Heart right ventricle (tissue), 16 donors: ENCODE measurements around the gene SRGN. TPM values are rescaled to one million over a fixed set of nuclear protein-coding genes. Genes with fewer than 3 reads are reported as not detected.
A peak's percentile ranks its signal among the peaks of the same experiment; 100 is the strongest.

Experiments used
- ATAC-seq, 8 donors: fragments of 200-7000 bp; cut with Tn5 transposase; one replicate each; pipeline ENCODE4 v1.9.1; 2020; ENCODE audit warnings: mild to moderate bottlenecking in 8 of 8, moderate library complexity in 8 of 8, moderate number of reproducible peaks in 1 of 8
- DNase-seq, 2 donors: peaks; one replicate each; pipeline ENCODE4 v3.0.0-alpha.2; 2020
- H3K27ac ChIP-seq, 10 donors: fragments of 200-600 bp; sonication (generic) in 2 of 10; one replicate each; pipeline versions ENCODE4 v1.5.0 to v1.8.0; 2020 to 2022; ENCODE audit warnings: mild to moderate bottlenecking in 3 of 10
- H3K27me3 ChIP-seq, 7 donors: fragments of 200-600 bp; one replicate each; pipeline ENCODE4 v1.8.0; 2021 to 2022; ENCODE audit warnings: mild to moderate bottlenecking in 2 of 7
- H3K36me3 ChIP-seq, 9 donors: fragments of 200-600 bp; sonication (generic) in 1 of 9; one replicate each; pipeline versions ENCODE4 v1.5.0 to v1.8.0; 2020 to 2022; ENCODE audit warnings: mild to moderate bottlenecking in 2 of 9
- H3K4me1 ChIP-seq, 9 donors: fragments of 200-600 bp; sonication (generic) in 1 of 9; one replicate each; pipeline versions ENCODE4 v1.5.0 to v1.8.0; 2020 to 2022; ENCODE audit warnings: mild to moderate bottlenecking in 4 of 9
- H3K4me3 ChIP-seq, 10 donors: fragments of 200-600 bp; sonication (generic) in 2 of 10; one replicate each; pipeline versions ENCODE4 v1.5.0 to v1.8.0; 2020 to 2022; ENCODE audit warnings: mild to moderate bottlenecking in 7 of 10, moderate library complexity in 2 of 10
- H3K9me3 ChIP-seq, 11 donors: fragments of 200-600 bp in 10 of 11; sonication (generic) in 2 of 11; one replicate each; pipeline versions ENCODE4 v1.5.0 to v1.8.0; 2013 to 2022; ENCODE audit warnings: mild to moderate bottlenecking in 2 of 11, control low read depth in 1 of 11, moderate library complexity in 1 of 11
- WGBS, 2 donors: extraction: QIAGEN DNeasy Blood & Tissue Kit; methylation state at CpG; one replicate each; pipeline ENCODE4 v1.1.7; 2013; ENCODE audit warnings: inconsistent platforms in 1 of 2; 5-methylcytosine and 5-hydroxymethylcytosine counted together
- intact Hi-C, 10 donors: fragments of 100-400 bp; cut with DNase I; formaldehyde crosslinking; loops; one replicate each; pipeline versions ENCODE4 v1.11.1 to v1.14.2; 2022
- polyA plus RNA-seq, 2 donors: library from polyadenylated mRNA; stranded (reverse); fragments of 200-250 nt; gene quantifications; one replicate each; pipeline ENCODE4 v1.2.3, GENCODE V29; 2013
- total RNA-seq, 10 donors: library from RNA; stranded (reverse); fragmentation: NEBNext Ultra II Directional in 3 of 10; extraction: Animal tissue kit (Norgen Biotek cat#: 25700) in 3 of 10; gene quantifications; one replicate each; pipeline versions ENCODE4 v1.2.1 to v1.2.4, GENCODE V29; 2021 to 2023
- TF ChIP-seq, protein P1 (sequence below), 9 donors: fragments of 200-600 bp; sonication (generic) in 2 of 9; IDR thresholded peaks; one replicate each; pipeline versions ENCODE4 v1.5.0 to v1.8.0; 2021 to 2022; ENCODE audit warnings: antibody characterized with exemption in 9 of 9, mild to moderate bottlenecking in 5 of 9, moderate library complexity in 1 of 9
- donor health status: Arrhythmogenic right ventricular cardiomyopathy.
- donor health status: ischemic (EF 13 %, LVEDD 7.1; RV severe dilation, severe dysfunction).
- donor health status: healthy with polysubstance abuse.
- donor health status: DM: no; HTN: yes; CAD: no.
- donor health status: DM: no; HTN: no; CAD: no.
- donor health status: ischemic (EF 25% LVEDD 6.9; RV normal size, moderate dysfunction).
- donor health status: ischemic (EF 25% LVEDD 5.7; RV mildly dilated, moderate dysfunction).
- donor health status: healthy.
- donor health status: DM: yes; HTN: yes; CAD: no.
- donor health status: Ischemic cardiomyopathy.
- donor health status: ischemic (EF 35%, LVEDD 5.7; RV mildly dilated, moderate dysfunction).
- donor health status: nonischemic (EF 11% LVEDD 7.7; RV severe dilation, severe dysfunction).
- donor health status: DM: yes; HTN: yes; CAD: no.
- donor health status: PGD.
- donor health status: ischemic (EF 29% LVEDD 5.4; RV normal size, mild dysfunction).
- donor health status: nonischemic (EF 23%, LVEDD 6.1; RV moderate dilation, normal function).

The SRGN gene
- total and polyA plus RNA-seq, 12 donors, result 23.1 to 156 (median 51.8) TPM

- Histone ChIP-seq H3K9me3 (no peaks in the 10 kb centered on the region), H3K36me3 (no peaks in the 10 kb centered on the region), H3K27ac (no peak overlapping the region), H3K4me1 (peaks cover under 1 to 9% (median 7%) of the 10 kb centered on the region in 9 donors), H3K4me3 (no peak overlapping the region), H3K27me3 (no peaks in the 10 kb centered on the region)
- intact Hi-C loops, result loop anchor here in 2 of 10 donors (5.0 to 10.0 kb wide), 2 partner anchors 62 to 115 kb away; partner anchors contain the start of gene SUPV3L1 (in 1 of the 2)
- no peak for DNase-seq
- ATAC-seq, result no peak
- WGBS, 2 donors, result 67 to 74% methylated on average over 1 of the region's 1 CpG
- TF ChIP-seq, protein P1, sequence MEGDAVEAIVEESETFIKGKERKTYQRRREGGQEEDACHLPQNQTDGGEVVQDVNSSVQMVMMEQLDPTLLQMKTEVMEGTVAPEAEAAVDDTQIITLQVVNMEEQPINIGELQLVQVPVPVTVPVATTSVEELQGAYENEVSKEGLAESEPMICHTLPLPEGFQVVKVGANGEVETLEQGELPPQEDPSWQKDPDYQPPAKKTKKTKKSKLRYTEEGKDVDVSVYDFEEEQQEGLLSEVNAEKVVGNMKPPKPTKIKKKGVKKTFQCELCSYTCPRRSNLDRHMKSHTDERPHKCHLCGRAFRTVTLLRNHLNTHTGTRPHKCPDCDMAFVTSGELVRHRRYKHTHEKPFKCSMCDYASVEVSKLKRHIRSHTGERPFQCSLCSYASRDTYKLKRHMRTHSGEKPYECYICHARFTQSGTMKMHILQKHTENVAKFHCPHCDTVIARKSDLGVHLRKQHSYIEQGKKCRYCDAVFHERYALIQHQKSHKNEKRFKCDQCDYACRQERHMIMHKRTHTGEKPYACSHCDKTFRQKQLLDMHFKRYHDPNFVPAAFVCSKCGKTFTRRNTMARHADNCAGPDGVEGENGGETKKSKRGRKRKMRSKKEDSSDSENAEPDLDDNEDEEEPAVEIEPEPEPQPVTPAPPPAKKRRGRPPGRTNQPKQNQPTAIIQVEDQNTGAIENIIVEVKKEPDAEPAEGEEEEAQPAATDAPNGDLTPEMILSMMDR (IDR thresholded peaks at IDR 0.05), result no peak
Observed at GRCh38 chr10:69119896-69120295, 32.0 kb downstream of the SRGN start.

DNA sequence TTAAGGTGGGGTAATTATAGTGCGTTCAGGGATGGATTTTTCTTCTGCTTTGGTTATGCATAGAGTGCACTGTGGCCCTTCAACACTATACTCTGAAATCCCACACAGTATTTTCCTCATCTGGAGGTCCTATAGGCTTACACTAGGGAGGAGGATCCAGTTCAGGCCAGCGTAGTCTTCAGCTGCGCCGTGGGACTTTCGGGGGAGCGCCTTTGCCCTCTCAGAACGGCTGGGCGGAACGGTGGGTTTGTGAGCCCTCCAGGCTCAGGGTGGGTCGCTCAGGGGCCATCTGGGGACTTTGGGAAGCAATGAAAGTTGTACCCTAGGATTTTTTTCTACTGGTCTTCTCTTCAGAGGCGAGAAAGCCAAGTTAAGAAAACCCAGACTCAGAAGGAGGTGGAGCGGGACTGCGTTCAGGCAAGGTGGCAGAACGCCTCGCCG, 35.4 kb downstream of the SRGN start:
- H3K4me3 ChIP-seq, result peak overlapping the region; percentile 42 to 96 (median 90)
- no peaks in the 10 kb centered on the region for H3K9me3 ChIP-seq
- TF ChIP-seq, protein P1 (IDR thresholded peaks at IDR 0.05), result peak in 1 of 9 donors; percentile 16
- DNase-seq, result no peak
- peak; percentile 18 to 77 (median 48) for ATAC-seq
- H3K27ac ChIP-seq, result peak overlapping the region; percentile 80 to 99 (median 94)
- intact Hi-C loops, result loop anchor here in 2 of 10 donors (5.0 to 10.0 kb wide), 2 partner anchors 59 to 119 kb away; partner anchors contain the start of gene SUPV3L1 (in 1 of the 2)
- H3K27me3 ChIP-seq, result no peaks in the 10 kb centered on the region
- WGBS, 2 donors, result 0 to 1% methylated on average over 16 of the region's 16 CpGs
- H3K36me3 ChIP-seq, result no peaks in the 10 kb centered on the region
- H3K4me1 ChIP-seq, result peaks cover 4 to 37% (median 19%) of the 10 kb centered on the region in 9 donors

DNA sequence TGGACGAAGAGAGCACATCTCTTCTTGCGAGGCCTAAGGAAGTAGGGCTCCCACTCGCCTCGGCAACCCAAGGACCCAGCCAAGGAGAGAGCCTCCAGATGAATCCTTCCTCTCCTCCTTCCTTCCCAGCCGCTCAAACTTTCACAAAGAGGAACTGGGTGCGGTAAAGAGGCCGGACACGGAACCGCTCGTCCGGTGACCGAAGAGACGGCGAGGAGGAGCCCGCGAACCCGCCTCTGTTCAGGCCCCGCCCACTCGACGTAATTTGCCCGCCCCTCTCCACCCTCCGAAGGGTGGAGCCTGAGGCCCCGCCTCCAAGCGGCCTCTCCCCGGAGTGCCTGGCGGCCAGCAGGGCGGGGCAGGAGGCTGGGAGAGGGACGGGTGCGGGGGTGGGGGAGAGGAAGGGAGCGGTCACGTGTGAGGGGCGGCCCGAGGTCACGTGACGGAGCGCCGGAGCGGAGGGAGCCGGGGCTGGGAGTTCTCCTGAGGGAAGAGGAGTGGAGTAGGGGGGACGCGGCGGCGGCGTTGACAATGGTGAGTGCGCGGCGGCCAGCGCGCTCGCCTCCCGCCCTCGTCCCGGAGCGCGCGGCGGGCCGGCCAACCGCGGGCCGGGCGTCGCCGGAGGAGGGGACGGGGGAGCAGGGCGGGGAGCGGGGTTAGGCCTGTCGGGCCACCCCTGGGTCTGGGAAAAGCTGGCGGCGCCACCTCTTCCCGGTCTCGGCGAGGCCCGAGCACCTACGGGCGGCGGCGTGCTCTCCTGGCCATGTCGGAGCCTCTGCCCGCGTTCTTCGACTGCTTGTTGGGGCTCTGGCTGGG, 36.1 kb downstream of the SRGN start, which contains the start of gene VPS26A:
Gene VPS26A (plus strand): TSS at position 432 of the 816 bp plus-strand sequence. CDS start 100 bp downstream, at position 532.
- DNase-seq, result peak; percentile 99
- Histone ChIP-seq H3K27me3 (no peaks in the 10 kb centered on the region), H3K4me3 (peak within 1 kb of the TSS; percentile 61 to 96 (median 90)), H3K9me3 (no peaks in the 10 kb centered on the region), H3K36me3 (no peaks in the 10 kb centered on the region), H3K4me1 (peaks cover 4 to 41% (median 23%) of the 10 kb centered on the region in 9 donors), H3K27ac (peak within 1 kb of the TSS; percentile 82 to 99 (median 94))
- TF ChIP-seq, protein P1 (IDR thresholded peaks at IDR 0.05), result peak in 6 of 9 donors; percentile 4 to 65 (median 50)
- intact Hi-C loops, result loop anchor here in 2 of 10 donors (5.0 to 10.0 kb wide), 2 partner anchors 58 to 119 kb away; partner anchors contain the start of gene SUPV3L1 (in 1 of the 2)
- WGBS, 2 donors, result 0% methylated on average over 67 to 80 of the region's 82 CpGs
- ATAC-seq, result peak; percentile 98 to 100 (median 99)

DNA sequence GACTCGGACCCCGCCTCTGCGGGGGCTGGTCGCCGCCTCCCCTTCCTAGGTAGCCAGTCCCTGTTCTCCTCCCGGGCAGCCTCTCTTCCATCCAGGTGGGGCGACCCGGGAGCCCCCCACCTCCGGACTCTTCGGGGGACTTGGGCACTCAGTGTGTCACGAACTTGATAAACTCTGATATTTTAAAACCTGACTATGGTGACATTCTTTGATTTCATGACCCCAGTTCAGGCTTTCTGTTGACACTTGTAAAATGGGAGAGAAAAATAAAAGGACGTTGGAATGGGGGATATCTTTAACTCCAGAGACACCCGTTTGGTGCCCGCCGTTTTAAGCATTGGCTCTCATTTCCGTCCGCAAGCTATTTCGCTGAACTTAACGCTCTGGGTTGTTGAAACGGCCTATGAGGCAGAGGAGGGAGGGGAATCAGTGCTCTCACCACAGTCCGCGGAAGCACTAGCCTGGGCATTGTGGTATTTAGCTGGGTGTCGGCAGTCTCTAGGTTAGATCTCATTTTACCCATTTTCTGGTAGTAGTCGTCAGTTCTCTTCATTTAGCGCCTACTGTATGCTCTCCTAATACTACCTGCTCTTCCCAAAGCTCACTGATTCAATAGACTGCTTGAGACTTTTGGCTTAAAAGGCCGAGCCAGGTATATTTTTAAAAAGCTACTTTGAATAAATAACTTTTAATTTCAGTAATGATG, 36.8 kb downstream of the SRGN start:
- intact Hi-C loops, result loop anchor here in 2 of 10 donors (5.0 to 10.0 kb wide), 2 partner anchors 58 to 120 kb away; partner anchors contain the start of gene SUPV3L1 (in 1 of the 2)
- no peaks in the 10 kb centered on the region for H3K27me3 ChIP-seq
- 0 to 1% methylated on average over 26 of the region's 26 CpGs for WGBS, 2 donors
- H3K36me3 ChIP-seq, result no peaks in the 10 kb centered on the region
- TF ChIP-seq, protein P1 (IDR thresholded peaks at IDR 0.05), result no peak
- H3K27ac ChIP-seq, result peak overlapping the region; percentile 82 to 99 (median 94)
- DNase-seq, result peak; percentile 33 to 40
- peak in 2 of 8 donors; percentile 9 to 17 for ATAC-seq
- peaks cover 4 to 41% (median 29%) of the 10 kb centered on the region in 9 donors for H3K4me1 ChIP-seq
- H3K9me3 ChIP-seq, result no peaks in the 10 kb centered on the region
- H3K4me3 ChIP-seq, result peak overlapping the region; percentile 61 to 96 (median 90)
